ENCODE data around the gene CYLD. TPM values are rescaled to one million over a fixed set of nuclear protein-coding genes. Genes with fewer than 3 reads are reported as not detected.

The CYLD gene
- total RNA-seq, 1 donor = 61.9 TPM

- Histone ChIP-seq H3K4me1 (ENCODE audit: insufficient read depth, low read length) (no peaks in the 10 kb centered on the region), H3K9me3 (ENCODE audit: low read depth, low read length) (no peaks in the 10 kb centered on the region), H3K36me3 (ENCODE audit: insufficient read depth, low read length) (no peaks in the 10 kb centered on the region), H3K27me3 (ENCODE audit: insufficient read depth, low read length) (no peaks in the 10 kb centered on the region), H3K79me2 (ENCODE audit: insufficient read depth, low read length) (no peaks in the 10 kb centered on the region), H3K27ac (ENCODE audit: low read depth, low read length) (no peak overlapping the region), H3K4me3 (ENCODE audit: insufficient read depth, low read length) (no peak overlapping the region), H2AFZ (ENCODE audit: low read length) (no peak overlapping the region), H4K20me1 (ENCODE audit: insufficient read depth, low read length) (no peaks in the 10 kb centered on the region), H3K4me2 (ENCODE audit: insufficient read depth, low read length) (no peak overlapping the region)
- TF ChIP-seq CTCF (IDR thresholded peaks at IDR 0.05; ENCODE audit: extremely low read depth, low read depth, low read length) = no peak
- no peak for DNase-seq (ENCODE audit: insufficient read length, low spot score, missing footprints)
These were observed 94.3 kb downstream of the CYLD start for GRCh38 chr16:50836121-50836621.

GRCh38 chr16:50837324-50837723 is 95.4 kb downstream of the CYLD start:
- Histone ChIP-seq H3K4me2 (ENCODE audit: insufficient read depth, low read length) (no peak overlapping the region), H4K20me1 (ENCODE audit: insufficient read depth, low read length) (no peaks in the 10 kb centered on the region), H3K4me1 (ENCODE audit: insufficient read depth, low read length) (no peaks in the 10 kb centered on the region), H3K27ac (ENCODE audit: low read depth, low read length) (no peak overlapping the region), H3K36me3 (ENCODE audit: insufficient read depth, low read length) (no peaks in the 10 kb centered on the region), H3K9me3 (ENCODE audit: low read depth, low read length) (no peaks in the 10 kb centered on the region), H3K4me3 (ENCODE audit: insufficient read depth, low read length) (no peak overlapping the region), H2AFZ (ENCODE audit: low read length) (no peak overlapping the region), H3K27me3 (ENCODE audit: insufficient read depth, low read length) (no peaks in the 10 kb centered on the region), H3K79me2 (ENCODE audit: insufficient read depth, low read length) (no peaks in the 10 kb centered on the region)
- no peak for TF ChIP-seq CTCF (IDR thresholded peaks at IDR 0.05; ENCODE audit: extremely low read depth, low read depth, low read length)
- DNase-seq (ENCODE audit: insufficient read length, low spot score, missing footprints) = no peak

GRCh38 chr16:50838165-50838564 is 96.3 kb downstream of the CYLD start:
- no peaks in the 10 kb centered on the region for H3K9me3 ChIP-seq (ENCODE audit: low read depth, low read length)
- H3K36me3 ChIP-seq (ENCODE audit: insufficient read depth, low read length) = no peaks in the 10 kb centered on the region
- H3K79me2 ChIP-seq (ENCODE audit: insufficient read depth, low read length) = no peaks in the 10 kb centered on the region
- TF ChIP-seq CTCF (IDR thresholded peaks at IDR 0.05; ENCODE audit: extremely low read depth, low read depth, low read length) = no peak
- H3K27ac ChIP-seq (ENCODE audit: low read depth, low read length) = no peak overlapping the region
- H3K4me3 ChIP-seq (ENCODE audit: insufficient read depth, low read length) = no peak overlapping the region
- no peak overlapping the region for H3K4me2 ChIP-seq (ENCODE audit: insufficient read depth, low read length)
- no peak for DNase-seq (ENCODE audit: insufficient read length, low spot score, missing footprints)
- no peaks in the 10 kb centered on the region for H3K4me1 ChIP-seq (ENCODE audit: insufficient read depth, low read length)
- no peak overlapping the region for H2AFZ ChIP-seq (ENCODE audit: low read length)
- no peaks in the 10 kb centered on the region for H3K27me3 ChIP-seq (ENCODE audit: insufficient read depth, low read length)
- H4K20me1 ChIP-seq (ENCODE audit: insufficient read depth, low read length) = no peaks in the 10 kb centered on the region

GRCh38 chr16:50838885-50839284 is 97.0 kb downstream of the CYLD start:
- no peaks in the 10 kb centered on the region for H3K36me3 ChIP-seq (ENCODE audit: insufficient read depth, low read length)
- H3K27me3 ChIP-seq (ENCODE audit: insufficient read depth, low read length) = no peaks in the 10 kb centered on the region
- no peaks in the 10 kb centered on the region for H3K4me1 ChIP-seq (ENCODE audit: insufficient read depth, low read length)
- H3K4me2 ChIP-seq (ENCODE audit: insufficient read depth, low read length) = no peak overlapping the region
- no peak overlapping the region for H2AFZ ChIP-seq (ENCODE audit: low read length)
- no peaks in the 10 kb centered on the region for H3K9me3 ChIP-seq (ENCODE audit: low read depth, low read length)
- H3K4me3 ChIP-seq (ENCODE audit: insufficient read depth, low read length) = no peak overlapping the region
- TF ChIP-seq CTCF (IDR thresholded peaks at IDR 0.05; ENCODE audit: extremely low read depth, low read depth, low read length) = no peak
- no peaks in the 10 kb centered on the region for H3K79me2 ChIP-seq (ENCODE audit: insufficient read depth, low read length)
- H4K20me1 ChIP-seq (ENCODE audit: insufficient read depth, low read length) = no peaks in the 10 kb centered on the region
- DNase-seq (ENCODE audit: insufficient read length, low spot score, missing footprints) = no peak
- no peak overlapping the region for H3K27ac ChIP-seq (ENCODE audit: low read depth, low read length)

Data from osteoblast (primary cell).